Activated CD4-positive, alpha-beta T cell treated with anti-CD3 and anti-CD28 coated beads, Interleukin-2, Interleukin-4, amounts not matched to agents 100 ng/mL and 50 ng/mL, durations not matched to agents 16 hours and 8 hours (primary cell): ENCODE data around the gene NNT.
"Not testable (repeated sequence)": the region's sequence is repeated elsewhere in the genome, so short reads cannot be mapped to it uniquely, and the experiment has no call there.

Experiments
- DNase-seq: peaks from one replicate; pipeline ENCODE4 v3.0.0-alpha.2; 2020; ENCODE audit warnings: low spot score

The NNT gene

GRCh38 chr5:43666728-43667127 lies 63.7 kb downstream of the NNT start:
- DNase-seq, result not testable (repeated sequence)

DNA sequence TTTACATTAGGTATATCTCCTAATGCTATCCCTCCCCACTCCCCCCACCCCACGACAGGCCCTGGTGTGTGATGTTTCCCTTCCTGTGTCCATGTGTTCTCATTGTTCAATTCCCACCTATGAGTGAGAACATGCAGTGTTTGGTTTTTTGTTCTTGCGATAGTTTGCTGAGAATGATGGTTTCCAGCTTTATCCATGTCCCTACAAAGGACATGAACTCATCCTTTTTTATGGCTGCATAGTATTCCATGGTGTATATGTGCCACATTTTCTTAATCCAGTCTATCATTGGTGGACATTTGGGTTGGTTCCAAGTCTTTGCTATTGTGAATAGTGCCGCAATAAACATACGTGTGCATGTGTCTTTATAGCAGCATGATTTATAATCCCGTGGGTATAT lies 64.4 kb downstream of the NNT start:
- not testable (repeated sequence) for DNase-seq

GRCh38 chr5:43674536-43674935 lies 71.6 kb downstream of the NNT start:
- DNase-seq, result no peak

GRCh38 chr5:43675357-43675756 lies 72.4 kb downstream of the NNT start:
- DNase-seq, result no peak

DNA sequence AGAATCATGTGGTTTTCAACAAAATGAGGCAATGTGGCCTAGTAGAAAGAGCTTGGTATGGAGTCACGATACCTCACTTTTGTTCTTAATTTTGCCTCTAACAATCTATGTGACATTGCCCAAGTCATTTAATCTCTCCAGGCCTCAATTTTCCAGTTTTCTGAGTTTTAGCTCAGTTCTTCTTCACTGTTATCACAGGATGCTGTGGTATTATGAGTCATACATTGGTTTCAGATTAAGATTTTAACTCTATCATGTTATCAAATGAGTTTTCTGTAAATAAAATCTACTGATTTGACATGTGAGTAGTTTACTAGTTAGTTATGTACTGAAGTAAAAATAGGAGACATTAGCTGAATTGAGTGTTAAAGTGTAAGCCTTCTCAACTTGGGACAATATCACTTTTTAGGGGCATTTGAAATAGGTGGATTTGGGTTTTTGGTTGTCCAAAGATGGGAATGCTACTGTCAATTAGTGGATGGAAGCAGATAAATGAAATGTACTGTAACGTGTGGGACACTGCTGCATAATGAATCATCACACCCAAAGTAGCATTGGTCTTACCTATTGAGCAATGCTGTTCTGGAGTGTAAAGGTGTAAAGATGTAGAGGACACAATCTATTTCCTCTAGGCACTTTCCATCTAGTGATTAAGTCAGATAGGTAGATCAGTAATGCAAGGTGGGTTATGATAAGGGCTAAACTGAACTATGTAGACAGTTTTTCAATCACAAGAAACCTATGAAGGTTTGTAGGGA lies 73.3 kb downstream of the NNT start:
- DNase-seq, result peak; percentile 22

DNA sequence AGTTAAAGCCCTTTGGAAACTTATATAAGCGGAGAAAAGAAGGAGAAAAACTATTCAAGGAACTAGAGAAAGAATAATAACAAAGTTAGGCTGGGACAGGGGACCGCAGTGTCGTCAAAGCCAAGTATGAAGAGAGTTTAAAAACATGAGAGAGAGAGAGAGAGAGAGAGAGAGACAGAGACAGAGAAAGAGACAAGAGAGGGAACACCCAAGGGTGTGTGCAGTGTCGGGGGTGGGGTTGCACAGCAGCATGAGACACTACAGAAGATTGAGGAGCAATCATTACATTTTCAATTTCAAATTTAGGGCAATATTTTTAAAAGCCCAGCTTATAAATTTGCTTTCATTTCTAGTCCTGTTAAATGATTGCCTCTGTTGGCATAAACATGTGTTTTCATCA lies 74.3 kb downstream of the NNT start:
- DNase-seq, result no peak

DNA sequence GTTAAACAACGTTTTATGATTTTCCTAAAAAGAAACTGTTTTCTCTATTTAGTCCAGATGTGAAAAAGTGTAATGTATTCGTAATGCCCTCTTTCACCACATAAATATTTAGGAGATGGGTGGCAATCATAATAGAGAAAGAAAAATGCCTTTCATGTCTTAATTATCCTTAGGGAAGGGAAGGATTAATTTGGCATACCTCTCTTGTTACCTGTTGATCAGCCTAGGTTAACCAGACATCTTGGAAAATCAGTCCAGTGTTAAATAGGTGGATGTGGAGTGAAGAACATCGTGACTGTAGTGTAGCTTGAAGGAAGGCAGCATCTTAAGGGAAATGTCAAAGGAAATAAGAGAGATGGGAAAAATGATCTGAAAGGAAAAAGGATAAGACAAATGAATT lies 76.2 kb downstream of the NNT start:
- no peak for DNase-seq

DNA sequence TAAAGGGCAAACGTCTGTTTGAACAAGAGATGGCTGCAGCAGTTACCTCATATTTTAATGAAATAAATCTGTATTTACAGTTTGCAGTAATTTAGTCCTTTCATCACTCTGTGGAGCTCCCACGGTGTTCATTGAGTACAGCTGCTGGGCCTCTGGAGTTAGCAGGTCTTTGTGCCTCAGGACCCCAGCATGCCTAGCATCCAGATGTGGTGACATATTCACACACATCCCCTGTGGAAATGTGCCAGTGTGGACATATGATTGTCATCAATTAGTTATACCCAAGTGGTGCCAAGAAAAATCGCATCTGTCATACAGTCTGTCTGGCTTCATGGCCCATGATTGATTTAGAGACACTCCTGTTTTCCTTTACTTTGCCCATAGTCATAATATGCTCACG lies 77.3 kb downstream of the NNT start:
- DNase-seq, result no peak

GRCh38 chr5:43683884-43684471 lies 81.0 kb downstream of the NNT start:
- DNase-seq, result no peak

GRCh38 chr5:43685252-43685950 lies 82.4 kb downstream of the NNT start:
- DNase-seq, result no peak

DNA sequence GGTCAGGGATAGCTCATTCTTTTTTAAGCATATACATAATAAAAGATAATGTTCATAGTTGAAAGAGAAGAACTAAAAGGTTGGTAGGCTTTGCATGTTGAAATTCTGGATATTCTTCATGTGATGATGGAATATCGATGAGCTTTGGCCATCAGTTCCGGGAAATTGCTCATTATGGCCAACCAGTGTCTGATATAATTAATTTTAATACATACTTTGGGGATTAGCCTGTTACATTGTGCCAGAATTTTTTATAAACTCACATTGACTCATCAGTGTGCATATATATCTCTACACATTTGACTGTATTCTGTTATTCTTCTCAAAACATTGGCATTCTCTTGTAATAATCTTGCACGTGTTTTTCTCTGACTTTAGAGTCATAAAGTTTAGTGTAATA lies 84.3 kb downstream of the NNT start:
- DNase-seq, result no peak

GRCh38 chr5:43691275-43691674 lies 88.3 kb downstream of the NNT start:
- DNase-seq, result no peak

DNA sequence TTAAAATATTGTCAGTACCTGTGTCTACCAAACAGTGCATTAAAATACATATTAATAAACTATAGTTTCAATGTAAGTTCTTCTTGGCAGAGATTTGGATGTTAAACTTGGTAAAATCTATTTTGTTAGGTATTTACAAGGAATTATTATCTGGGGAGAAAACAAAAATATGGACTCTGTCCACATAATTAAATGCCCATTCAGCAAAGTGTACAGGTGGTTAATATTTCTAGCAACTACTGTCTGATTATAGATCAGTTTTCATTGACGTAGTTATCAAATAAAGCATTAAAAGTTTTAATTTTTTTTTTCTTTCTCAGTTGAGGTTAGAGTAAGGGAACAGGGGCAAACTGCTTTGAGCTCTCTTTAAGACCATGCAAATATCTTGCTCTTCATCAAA lies 88.9 kb downstream of the NNT start:
- DNase-seq, result no peak

DNA sequence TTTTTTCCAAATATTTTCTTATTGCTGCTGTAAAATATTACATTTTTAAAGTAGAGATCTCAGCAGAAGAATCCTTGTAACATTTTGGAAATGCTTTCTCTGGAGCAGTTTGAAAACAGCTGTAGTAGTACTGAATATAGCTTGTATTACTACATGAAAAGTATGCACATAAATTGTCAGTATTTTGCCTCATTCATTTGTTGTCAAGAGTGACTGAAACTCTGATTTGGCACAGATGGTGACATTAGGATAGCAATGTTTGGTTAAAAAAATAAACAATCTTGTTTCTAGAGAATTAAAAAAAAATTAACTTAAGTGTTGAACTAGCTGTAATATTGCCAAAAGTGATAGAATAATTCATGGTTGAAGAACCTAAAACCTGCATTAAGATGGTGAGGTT lies 90.4 kb downstream of the NNT start:
- no peak for DNase-seq

DNA sequence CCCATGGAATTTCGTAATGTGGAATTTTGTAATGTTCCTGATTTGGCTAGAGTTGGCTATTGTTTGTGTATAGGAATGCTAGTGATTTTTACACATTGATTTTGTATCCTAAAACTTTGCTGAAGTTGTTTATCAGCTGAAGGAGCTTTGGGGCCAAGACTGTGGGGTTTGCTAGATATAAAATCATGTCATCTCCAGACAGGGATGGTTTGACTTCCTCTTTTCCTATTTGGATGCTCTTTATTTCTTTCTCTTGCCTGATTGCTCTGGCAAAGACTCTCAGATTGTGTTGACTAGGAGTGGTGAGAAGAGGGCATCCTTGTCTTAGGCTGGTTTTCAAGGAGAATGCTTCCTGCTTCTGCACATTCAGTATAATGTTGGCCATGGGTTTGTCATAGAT lies 91.0 kb downstream of the NNT start:
- no peak for DNase-seq

DNA sequence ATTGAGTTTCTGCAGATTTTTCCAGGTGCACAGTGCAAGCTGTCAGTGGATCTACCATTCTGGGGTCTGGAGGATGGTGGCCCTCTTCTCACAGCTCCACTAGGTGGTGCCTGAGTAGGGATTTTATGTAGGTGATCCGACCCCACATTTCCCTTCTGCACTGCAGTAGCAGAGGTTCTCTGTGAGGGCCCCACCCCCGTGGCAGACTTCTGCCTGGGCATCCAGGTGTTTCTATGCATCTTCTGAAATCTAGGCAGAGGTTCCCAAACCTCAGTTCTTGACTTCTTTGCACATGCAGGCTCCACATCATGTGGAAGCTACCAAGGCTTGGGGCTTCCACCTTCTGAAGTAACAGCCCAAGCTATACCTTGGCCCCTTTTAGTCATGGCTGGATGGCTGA lies 93.5 kb downstream of the NNT start:
- DNase-seq, result not testable (repeated sequence)

GRCh38 chr5:43699910-43700309 lies 96.9 kb downstream of the NNT start:
- DNase-seq, result no peak

- DNase-seq, result no peak
Observed at GRCh38 chr5:43700601-43701000, 97.6 kb downstream of the NNT start.

DNA sequence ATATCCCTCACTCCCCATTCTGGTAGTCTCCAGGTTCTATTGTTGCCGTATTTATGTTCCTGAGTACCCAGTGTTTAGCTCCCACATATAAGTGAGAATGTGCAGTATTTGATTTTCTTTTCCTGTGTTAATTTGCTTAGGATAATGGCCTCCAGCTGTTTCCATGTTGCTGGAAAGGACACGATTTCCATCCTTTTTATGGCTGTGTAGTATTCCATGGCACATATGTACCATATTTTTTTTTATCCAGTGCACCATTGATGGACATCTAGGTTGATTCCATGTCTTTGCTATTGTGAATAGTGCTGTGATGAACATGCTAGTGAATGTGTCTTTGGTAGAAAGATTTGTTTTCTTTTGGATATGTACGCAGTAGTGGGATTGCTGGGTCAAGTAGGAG lies 98.2 kb downstream of the NNT start:
- DNase-seq, result no peak

DNA sequence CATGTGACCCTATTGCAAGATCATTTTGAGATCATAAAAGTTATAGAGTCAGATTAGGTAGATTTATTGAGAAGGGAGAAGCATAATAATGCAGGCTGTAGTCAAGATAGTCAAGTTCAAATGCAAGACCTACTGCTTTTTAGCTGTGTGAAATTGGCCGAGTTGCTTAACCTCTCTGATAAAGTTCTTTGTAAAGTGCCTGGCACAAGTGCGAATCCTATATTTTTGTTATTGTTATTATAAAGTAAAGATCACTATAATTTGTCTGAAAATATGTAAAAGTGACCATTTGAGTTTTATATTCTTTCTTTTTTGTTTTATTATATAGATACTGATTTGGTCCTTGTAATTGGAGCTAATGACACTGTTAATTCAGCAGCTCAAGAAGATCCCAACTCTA lies 99.3 kb downstream of the NNT start:
- DNase-seq, result no peak

DNA sequence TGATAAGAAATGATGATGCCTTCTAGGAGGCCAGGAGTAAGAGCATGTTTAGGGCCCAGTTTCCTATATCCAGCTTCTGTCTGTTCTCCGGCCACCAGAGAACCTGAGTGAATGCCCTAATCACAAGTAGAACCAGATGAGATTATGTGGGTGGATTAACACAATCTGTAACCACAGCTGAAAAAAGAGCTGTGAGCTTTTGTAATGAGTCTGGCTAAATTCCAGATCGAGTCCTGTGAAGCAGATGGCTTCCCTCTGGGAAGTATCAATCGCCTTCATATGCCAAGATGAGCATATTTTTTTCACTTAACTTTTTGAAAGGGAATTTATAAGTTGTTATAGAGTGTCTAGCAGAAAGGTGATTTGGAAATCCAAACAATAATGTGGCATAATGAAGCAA lies 99.8 kb downstream of the NNT start:
- no peak for DNase-seq

DNA sequence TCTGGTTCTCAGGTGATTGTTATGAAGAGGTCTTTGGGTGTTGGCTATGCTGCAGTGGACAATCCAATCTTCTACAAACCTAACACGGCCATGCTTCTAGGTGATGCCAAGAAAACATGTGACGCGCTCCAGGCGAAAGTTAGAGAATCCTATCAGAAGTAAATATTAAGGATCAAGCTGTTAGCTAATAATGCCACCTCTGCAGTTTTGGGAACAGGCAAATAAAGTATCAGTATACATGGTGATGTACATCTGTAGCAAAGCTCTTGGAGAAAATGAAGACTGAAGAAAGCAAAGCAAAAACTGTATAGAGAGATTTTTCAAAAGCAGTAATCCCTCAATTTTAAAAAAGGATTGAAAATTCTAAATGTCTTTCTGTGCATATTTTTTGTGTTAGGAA lies 101.3 kb downstream of the NNT start:
- DNase-seq, result no peak

DNA sequence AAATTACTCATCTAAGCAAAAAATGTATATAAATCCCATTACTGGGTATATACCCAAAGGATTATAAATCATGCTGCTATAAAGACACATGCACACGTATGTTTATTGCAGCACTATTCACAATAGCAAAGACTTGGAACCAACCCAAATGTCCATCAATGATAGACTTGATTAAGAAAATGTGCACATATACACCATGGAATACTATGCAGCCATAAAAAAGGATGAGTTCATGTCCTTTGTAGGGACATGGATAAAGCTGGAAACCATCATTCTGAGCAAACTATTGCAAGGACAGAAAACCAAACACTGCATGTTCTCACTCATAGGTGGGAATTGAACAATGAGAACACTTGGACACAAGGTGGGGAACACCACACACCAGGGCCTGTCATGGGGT lies 103.6 kb downstream of the NNT start:
- not testable (repeated sequence) for DNase-seq

- DNase-seq, result no peak
Observed at GRCh38 chr5:43711496-43711895, 108.5 kb downstream of the NNT start.
